Measurements from ENCODE around the gene BARHL1.

Gene BARHL1

GRCh38 chr9:132582276-132582785 lies at the start of gene BARHL1:
BARHL1 (plus strand) TSS chr9:132582606; CDS start chr9:132582798, 192 bp downstream.
- no peak for DNase-seq (ENCODE audit: low read depth)
- peak within 1 kb of the TSS; percentile 37 for H3K4me3 ChIP-seq (replicated peaks; ENCODE audit: low read depth, low read length)
- TF ChIP-seq CTCF (IDR thresholded peaks at IDR 0.05; ENCODE audit: low read length, missing control alignments), result no peak

DNA sequence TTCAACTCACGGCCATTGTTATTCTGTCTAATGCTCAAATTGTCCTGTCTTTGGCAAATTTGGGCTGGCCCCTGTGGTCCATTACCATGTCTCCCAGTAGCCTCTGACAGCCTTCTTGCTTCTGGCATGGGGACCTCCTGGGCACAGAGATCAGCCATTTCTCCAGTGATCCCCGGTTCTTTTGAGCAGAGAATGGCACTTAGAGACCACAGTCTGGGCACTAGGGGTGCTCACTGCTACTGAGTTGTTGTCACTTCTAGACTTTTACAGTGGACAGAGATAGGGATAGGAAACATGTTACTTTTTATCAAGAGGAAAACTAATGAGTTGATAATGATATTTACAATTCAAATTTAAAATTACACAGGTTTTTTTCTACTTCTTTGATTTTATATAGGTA lies 47.6 kb upstream of the BARHL1 start:
- TF ChIP-seq CTCF (IDR thresholded peaks at IDR 0.05; ENCODE audit: low read length, missing control alignments), result no peak
- no peak overlapping the region for H3K4me3 ChIP-seq (replicated peaks; ENCODE audit: low read depth, low read length)
- DNase-seq (ENCODE audit: low read depth), result no peak

GRCh38 chr9:132536124-132536523 lies 46.3 kb upstream of the BARHL1 start:
- no peak overlapping the region for H3K4me3 ChIP-seq (replicated peaks; ENCODE audit: low read depth, low read length)
- no peak for DNase-seq (ENCODE audit: low read depth)
- no peak for TF ChIP-seq CTCF (IDR thresholded peaks at IDR 0.05; ENCODE audit: low read length, missing control alignments)

DNA sequence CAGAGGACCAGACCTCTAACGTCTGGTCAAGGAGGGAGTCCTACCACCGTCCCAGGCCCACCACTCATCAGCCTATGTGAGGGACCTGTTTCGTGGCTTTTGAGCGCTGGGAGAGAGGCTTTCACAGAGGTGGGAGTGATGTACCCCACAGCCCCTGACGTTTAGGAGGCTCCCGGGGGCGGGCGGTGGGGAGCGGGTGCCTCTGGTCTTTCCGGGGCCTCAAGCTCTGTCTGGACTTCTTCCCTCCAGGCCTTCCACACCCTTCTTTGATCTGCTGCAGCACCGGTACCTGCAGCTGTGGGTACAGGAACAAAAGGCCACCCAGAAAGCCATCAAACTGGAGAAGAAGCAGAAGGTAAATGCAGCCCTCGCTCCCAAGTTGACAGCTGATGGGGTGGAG lies 45.1 kb upstream of the BARHL1 start:
- no peak overlapping the region for H3K4me3 ChIP-seq (replicated peaks; ENCODE audit: low read depth, low read length)
- no peak for TF ChIP-seq CTCF (IDR thresholded peaks at IDR 0.05; ENCODE audit: low read length, missing control alignments)
- no peak for DNase-seq (ENCODE audit: low read depth)

GRCh38 chr9:132538071-132538470 lies 44.3 kb upstream of the BARHL1 start:
- TF ChIP-seq CTCF (IDR thresholded peaks at IDR 0.05; ENCODE audit: low read length, missing control alignments), result no peak
- no peak overlapping the region for H3K4me3 ChIP-seq (replicated peaks; ENCODE audit: low read depth, low read length)
- no peak for DNase-seq (ENCODE audit: low read depth)

DNA sequence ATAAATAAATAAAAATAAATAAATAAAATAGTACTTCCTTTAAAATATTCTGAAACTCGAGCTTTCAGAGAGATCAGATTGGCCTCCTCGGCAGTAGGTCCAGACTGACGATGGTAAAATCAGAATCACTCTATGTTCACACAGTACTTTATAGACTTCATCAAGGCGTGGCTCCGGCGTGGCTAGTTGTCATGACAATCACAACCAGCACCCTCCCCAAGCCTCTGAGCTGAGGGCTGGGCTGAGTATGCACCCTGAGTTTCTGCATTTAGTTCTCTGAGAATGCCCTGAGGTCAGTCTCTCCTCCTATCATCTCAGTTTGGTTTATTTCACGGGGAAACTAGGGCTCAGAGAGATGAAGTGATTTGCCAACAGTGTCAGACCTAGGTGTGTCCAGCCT lies 43.3 kb upstream of the BARHL1 start:
- no peak overlapping the region for H3K4me3 ChIP-seq (replicated peaks; ENCODE audit: low read depth, low read length)
- no peak for TF ChIP-seq CTCF (IDR thresholded peaks at IDR 0.05; ENCODE audit: low read length, missing control alignments)

GRCh38 chr9:132541051-132541450 lies 41.4 kb upstream of the BARHL1 start:
- no peak for TF ChIP-seq CTCF (IDR thresholded peaks at IDR 0.05; ENCODE audit: low read length, missing control alignments)

More for the DNA sequence above, 43.3 kb upstream of the BARHL1 start:
- DNase-seq (ENCODE audit: low read depth), result no peak

More at GRCh38 chr9:132541051-132541450, 41.4 kb upstream of the BARHL1 start:
- no peak overlapping the region for H3K4me3 ChIP-seq (replicated peaks; ENCODE audit: low read depth, low read length)
- no peak for DNase-seq (ENCODE audit: low read depth)
